Stimulated activated CD8-positive, alpha-beta memory T cell treated with anti-CD3 and anti-CD28 coated beads, Interleukin-12 subunit alpha, Interleukin-12 subunit beta, amount 100 ng/mL, for 1 hour (primary cell): ENCODE results near the gene TCF3.

Experiments
- DNase-seq: peaks from one replicate; pipeline ENCODE4 v3.0.0-alpha.2; 2020; ENCODE audit warnings: low read depth

Gene TCF3

DNA sequence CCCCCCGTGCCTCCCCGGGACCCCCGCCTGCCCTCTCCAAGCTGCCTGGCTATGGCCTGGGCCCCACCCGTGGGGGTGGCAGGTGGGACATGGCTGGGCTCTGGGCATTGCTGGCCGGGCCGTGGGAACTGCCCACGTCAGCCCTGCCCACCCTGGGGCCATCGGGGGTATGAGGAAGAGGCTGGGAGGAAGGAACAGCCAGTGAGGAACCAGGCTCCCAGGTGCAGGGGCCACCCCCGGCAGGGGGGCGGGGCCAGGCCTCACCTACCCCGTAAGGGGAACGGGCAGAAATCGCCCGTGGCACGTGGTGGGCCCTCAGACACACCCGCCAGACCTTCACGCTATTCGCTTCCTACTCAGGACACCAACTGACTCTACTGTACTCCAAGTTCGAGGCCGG, 22.4 kb downstream of the TCF3 start:
- DNase-seq: no peak

- no peak for DNase-seq
Observed at GRCh38 chr19:1629256-1629808, 23.1 kb downstream of the TCF3 start.

DNA sequence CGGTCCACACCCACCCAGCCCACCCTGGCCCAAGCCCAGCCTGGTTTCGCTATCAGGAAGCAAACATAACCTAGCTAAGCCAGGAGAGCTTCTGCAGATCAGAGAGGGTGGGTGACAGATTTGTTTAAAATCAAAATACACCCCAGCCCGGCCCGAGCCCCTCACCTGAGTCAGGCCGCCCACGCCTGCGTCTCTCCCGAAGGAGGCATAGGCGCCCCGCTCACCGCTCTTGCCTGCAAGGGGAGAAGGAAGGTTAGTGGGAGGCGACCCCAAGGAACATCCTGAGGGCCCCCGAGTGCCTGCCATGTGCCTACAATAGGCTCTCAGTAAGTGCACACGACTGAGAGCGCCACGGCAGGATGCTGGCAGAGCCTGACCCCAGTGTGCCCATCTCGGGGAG, 25.2 kb downstream of the TCF3 start:
- DNase-seq: no peak

- DNase-seq: no peak
Observed at GRCh38 chr19:1626417-1627010, 25.9 kb downstream of the TCF3 start.

DNA sequence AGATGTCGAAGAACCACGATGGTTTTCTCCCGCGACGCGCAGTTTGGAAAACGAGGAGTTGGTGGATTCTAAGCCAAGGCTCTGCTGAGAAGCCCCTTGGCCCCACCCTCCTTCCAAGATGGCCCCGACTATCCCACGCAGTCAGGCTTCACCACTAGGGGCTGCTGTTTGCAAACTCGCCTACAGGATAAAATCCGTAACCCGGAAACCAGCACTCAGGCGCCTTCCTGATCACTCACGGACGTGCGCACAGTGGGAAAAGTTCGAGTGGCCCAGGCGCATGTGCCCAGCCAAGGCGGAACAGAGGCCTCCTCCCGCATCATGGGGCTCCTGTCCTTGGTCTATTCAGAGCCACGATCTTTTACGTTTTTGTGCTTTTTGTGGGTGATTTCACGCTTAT, 28.0 kb downstream of the TCF3 start:
- peak; percentile 22 for DNase-seq

DNA sequence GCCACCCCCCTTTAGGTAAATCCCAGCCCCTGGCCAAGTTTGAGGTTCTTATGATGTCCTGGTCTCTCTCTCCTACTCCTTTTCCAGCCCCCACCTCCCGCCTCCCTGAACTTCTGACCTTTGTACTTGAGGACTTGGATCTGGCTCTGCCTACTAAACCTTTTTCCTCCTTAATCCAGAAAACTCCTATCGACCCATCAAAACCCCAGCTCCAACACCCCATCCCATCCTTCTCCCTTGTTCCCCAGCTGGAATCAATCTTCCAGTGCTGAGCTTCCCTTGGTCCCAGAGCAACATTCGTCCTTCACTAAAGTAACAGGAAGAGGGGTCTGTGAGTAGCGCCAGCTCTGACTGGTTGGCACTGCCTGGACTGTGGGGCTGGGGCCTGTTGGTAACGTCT, 29.9 kb downstream of the TCF3 start:
- DNase-seq: no peak

DNA sequence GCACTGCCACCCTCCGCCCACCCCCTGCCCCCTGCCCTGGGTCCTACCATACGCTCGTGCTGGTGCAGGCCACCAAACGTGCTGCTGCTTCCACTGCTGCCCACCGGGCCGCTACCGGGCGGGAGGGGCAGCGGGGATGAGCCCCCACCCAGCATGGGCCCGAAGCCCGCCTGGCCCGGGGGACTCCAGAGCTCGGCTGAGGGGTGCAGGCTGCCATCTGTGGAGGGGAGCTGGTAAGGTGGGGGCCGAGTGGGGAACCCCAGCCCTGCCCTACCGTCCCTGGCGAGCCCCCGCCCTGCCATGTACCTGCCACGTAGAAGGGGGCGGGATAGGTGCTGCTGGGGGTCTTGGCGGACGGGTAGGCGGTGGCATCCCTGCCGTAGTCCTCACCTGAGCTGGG, 30.4 kb downstream of the TCF3 start:
- DNase-seq: no peak

DNA sequence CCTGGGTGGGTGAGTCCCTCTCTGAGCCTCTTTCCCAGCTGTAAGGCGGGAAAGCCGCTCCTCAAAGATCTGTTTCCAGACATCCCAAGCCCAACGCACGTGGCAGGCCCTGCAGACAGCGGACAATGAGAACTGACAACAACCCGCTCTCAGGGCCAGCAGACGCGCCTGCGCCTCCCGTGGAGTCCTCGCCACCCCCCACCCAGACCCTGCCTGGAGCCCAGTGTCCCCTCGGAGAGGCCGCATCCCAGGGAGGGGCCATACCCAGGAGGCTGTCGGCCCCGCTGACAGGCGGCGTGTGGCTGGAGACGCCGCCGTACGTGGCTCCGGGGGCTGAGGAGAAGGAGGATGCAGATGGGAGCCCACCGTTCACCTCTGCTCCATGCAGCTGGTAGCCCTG, 30.8 kb downstream of the TCF3 start:
- DNase-seq: no peak

DNA sequence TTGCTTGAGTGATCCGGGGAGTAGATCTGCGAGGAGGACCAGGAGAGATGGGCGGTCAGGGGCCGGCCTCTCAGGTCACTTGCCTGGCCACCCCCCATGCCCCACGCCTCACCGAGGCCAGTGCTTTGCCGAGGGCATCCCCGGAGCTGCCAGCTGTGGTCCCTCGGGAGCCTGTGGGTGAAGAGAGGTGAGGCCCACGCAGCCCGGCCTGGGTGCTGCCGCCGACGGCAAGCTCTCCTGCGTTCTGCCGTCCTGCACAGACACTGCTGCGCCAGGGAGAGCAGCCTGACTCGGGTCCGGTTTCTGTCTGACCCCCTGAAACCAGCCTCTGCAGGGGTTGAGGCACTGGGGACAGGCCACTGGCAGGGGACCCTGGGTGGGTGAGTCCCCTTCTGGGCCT, 31.4 kb downstream of the TCF3 start:
- no peak for DNase-seq

DNA sequence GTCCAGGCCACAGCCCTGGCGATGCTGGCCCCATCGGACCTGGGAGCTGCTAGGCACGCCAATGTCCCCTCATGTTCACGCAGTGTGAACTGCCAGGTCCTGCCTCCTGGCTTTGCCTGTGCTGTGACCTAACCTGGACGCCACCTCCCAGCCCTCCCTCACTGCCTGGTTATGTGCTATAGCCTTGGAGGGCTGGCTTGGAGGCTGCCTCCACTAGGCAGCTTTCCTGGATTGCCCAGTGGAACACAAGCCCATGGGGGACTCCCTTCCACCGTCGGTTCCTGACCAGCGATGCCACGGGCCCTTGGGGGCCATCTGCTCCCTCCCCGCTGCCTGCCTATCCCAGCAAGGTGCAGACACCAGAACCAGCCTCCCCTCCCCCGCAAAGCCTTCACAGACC, 31.9 kb downstream of the TCF3 start:
- no peak for DNase-seq

DNA sequence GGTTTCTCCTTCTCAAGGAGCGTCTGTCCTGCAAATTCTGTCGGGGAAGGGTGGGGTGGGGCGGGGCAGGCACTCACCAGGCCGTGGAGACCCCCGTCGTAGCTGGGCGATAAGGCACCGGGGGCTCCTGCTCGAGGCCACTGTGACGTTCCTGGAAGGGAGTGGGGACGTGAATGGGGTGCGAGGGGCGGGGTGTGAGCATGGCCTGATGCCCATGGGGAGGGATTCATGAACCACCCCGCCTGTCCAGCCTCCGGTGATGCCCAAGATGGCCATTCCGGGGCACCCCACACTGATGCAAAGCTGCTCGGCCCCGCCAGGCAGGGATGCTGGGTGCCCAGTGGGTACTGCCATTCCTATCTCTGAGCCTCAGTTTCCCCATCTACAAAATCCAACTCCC, 32.7 kb downstream of the TCF3 start:
- no peak for DNase-seq

GRCh38 chr19:1619094-1619439, 33.3 kb downstream of the TCF3 start:
- no peak for DNase-seq

- no peak for DNase-seq
Observed at GRCh38 chr19:1618157-1619093, 34.0 kb downstream of the TCF3 start.

GRCh38 chr19:1616875-1617274, 35.5 kb downstream of the TCF3 start:
- no peak for DNase-seq

- no peak for DNase-seq
Observed at GRCh38 chr19:1616396-1616795, 36.0 kb downstream of the TCF3 start.

GRCh38 chr19:1615156-1615765, 37.2 kb downstream of the TCF3 start:
- no peak for DNase-seq

- DNase-seq: no peak
Observed at GRCh38 chr19:1613808-1614570, 38.4 kb downstream of the TCF3 start.

- DNase-seq: no peak
Observed at GRCh38 chr19:1613146-1613545, 39.3 kb downstream of the TCF3 start.

DNA sequence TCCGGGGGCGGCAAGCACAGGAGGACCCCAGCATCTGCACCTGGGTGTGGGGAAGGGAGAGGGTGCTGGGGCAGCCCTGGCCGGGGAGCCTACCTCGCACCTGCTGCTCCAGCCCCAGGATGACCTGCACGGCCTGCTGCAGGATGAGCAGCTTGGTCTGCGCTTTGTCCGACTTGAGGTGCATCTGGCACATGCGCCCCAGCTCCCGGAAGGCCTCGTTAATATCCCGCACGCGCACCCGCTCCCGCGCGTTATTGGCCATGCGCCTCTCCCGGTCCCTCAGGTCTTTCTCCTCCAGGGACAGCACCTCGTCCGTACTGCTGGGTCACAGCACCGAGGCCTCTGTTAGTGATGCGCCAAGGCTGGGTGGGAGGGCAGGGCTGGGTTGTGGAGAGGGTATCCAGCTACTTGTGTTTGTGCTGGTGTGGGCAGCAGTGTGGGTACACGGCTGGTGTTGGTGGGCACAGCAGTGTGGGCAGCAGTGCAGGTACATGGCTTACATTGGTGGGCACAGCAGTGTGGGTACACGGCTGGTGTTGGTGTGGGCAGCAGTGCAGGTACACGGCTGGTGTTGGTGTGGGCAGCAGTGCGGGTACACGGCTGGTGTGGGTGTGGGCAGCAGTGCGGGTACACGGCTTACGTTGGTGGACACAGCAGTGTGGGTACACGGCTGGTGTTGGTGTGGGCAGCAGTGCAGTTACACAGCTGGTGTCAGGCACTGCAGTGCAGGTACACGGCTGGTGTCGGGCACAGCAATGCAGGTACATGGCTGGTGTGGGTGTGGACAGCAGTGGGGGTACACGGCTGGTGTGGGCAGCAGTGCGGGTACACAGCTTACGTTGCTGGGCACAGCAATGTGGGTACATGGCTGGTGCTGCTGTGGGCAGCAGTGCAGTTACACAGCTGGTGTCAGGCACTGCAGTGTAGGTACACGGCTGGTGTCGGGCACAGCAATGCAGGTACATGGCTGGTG, 40.0 kb downstream of the TCF3 start:
- DNase-seq: no peak

DNA sequence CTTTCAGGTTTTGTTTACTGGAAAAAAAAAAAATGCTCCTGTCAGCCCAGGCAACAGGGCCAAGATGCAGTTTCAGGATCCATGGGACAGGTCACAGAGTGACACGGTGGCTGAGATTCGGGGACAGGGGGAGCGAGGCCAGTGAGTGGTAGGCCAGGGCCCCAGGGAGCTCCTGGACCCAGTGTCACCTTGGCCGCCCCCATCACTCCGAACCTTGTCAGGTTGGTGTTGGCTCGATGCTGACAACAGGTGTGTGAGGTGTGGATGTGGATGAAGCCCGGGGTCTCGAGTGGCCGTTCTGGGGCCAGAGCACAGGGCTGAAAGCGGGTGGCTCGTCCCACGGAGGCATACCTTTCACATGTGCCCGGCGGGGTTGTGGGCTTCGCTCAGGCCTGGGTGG, 41.1 kb downstream of the TCF3 start:
- DNase-seq: no peak

DNA sequence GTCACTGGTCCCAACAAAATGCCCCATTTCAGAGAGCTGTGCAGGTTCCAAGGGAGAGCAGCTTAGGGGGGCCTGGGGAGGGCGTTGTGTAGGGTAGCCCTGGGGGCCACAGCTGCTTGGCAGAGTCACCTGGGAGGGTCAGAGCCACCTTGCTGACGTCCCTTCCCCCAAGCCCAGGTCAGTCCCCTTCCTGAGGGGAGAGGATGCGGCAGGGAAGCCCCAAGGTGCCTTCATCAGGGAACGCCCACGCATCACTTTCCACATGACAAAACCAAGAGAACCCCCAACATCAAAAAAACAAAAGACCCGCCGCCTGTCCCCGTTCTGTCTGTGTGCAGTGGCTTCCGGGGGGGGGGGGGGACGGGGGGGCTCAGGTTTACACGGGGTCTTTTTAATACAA, 41.8 kb downstream of the TCF3 start:
- DNase-seq: no peak
